NCI-H446 treated with DMSO at 0.1 percent for 48 hours (cell line): ENCODE measurements around the gene NRXN3.

ENCODE experiments used
- DNase-seq: peaks from one replicate; lab custom pipeline; 2025; lab: John Stamatoyannopoulos, UW

NRXN3 gene

DNA sequence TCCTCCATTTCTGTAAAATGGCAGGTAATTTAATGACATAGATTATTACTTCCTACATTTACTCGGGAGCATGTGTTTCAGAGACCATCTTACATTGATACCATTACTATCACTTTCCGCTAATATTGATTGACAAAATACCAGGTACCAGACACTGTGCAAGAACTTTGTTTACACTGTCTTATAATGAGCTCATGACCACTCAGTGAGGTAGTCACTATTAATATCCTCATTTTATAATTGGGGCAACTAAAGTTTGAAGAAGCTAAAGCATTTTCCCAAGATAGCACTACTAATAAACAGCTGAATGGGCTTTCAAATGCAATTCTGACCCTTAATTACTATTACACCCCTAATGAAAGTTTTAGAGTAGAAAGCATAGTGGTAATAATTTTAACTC, 1306.4 kb downstream of the NRXN3 start:
- no peak for DNase-seq

DNA sequence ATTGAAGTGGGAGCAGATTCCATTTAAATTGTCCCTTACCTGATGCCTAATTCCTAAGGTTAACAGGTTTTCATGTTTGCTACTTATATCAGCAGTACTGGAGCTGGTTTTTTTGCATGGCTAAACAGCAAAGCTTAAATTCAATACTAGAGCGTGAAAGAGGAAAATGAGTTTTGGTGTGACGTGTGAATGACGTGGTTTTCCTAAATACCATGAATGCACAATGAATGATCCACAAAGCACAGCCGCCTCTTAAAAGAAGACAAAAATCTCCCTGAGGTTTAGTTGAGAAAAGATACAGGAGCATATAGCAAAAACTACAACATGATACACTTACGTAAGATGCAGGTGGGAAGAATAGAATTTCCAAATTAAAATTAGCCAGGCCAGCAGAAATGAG, 1310.0 kb downstream of the NRXN3 start:
- no peak for DNase-seq

DNA sequence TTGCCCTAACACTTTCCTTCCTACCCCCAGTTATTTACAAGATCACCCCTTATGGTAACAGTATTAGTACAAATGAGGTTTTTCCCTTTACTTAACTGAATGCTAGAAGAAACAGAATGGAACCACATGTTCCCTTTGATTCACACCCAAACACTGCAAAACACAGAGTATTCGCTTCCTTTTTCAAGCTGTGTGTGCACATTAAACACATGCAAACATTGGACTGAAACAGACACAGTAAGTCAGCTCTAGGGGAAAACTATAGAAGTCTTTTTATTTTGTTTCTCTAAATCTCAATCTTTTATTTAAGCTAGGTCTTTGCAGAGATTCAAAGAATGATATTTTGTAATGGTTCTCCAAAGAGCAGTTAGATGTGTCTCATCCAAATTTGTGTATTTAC, 1312.7 kb downstream of the NRXN3 start:
- DNase-seq = no peak

GRCh38 chr14:79483477-79484388, 1313.6 kb downstream of the NRXN3 start:
- no peak for DNase-seq

GRCh38 chr14:79487632-79488031, 1317.5 kb downstream of the NRXN3 start:
- DNase-seq = no peak

DNA sequence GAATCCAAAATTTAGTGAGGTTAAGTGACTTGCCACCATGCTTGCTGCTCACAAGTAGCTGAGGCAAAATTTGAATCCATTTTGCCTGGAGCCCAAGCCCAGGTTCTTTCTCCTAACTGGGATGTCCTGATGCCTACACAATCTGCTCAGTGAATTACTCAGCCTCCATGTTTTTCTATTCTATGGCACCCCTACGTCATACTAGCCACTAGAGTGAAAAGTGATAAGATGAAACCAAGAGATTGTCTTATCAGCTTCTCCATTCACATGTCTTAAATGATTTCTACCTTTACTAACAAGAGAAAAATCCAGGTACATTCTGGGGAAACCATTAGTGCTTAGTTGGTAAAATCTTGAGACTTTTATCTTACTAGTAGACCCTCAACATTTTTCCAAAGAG, 1321.0 kb downstream of the NRXN3 start:
- DNase-seq = no peak

GRCh38 chr14:79493081-79493645, 1323.0 kb downstream of the NRXN3 start:
- no peak for DNase-seq

GRCh38 chr14:79496701-79497100, 1326.5 kb downstream of the NRXN3 start:
- no peak for DNase-seq

DNA sequence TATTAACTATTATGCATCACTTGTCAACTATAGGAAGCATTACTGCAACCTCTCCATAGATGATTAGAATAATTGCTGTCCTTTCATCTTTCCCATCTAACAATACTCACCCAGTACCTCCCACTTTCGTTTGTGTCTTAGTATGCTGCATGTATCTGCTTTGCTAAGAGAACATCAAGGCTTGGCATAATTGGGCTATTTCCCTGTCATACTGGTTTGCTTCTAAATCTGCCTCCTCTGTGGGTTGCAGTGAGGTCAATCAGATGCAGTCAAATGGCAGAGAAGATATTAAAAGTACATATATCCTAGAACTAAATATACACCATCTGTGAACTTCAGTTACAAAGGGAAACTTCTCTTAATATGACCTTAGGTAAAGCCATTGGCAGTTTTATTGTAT, 1330.3 kb downstream of the NRXN3 start:
- DNase-seq = no peak

GRCh38 chr14:79502136-79502750, 1332.1 kb downstream of the NRXN3 start:
- DNase-seq = no peak

DNA sequence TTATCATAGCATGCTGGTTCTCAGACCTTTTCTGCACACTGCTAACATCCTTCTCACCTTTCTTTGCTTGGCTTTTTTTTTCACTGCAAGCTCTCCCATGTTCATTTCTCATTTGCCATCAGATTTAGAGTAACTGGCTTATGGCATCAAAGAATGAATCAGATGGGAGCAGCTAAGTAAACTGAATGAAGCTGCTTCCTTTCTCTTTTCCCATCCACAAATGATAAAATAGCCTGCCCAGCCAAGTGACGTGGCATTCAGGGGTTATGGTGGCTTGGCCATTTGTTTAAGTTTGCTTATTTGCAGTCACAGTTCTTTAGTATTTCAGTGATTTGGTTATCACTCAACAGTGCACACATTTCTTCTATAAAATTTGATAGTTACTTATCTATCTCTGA, 1332.6 kb downstream of the NRXN3 start:
- no peak for DNase-seq

DNA sequence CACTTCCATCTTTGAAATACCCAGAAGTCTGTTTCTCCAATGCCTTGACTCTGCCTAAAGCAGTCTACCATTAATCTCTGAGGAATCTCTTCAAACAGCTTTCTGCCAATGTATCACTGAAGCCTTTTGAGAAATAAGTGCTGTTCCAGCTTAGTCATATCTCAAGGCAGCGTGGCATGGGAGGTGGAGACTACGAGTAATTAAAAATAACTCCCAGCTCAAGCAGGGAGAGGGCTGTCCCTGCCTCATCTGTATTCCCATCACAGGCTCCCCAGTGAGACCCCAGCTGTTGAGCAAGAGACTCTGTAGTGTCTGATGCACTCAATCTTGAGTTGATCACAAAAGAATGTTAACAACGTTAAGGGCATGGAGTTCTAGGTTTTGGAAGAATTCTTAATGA, 1340.5 kb downstream of the NRXN3 start:
- DNase-seq = peak; percentile 66

DNA sequence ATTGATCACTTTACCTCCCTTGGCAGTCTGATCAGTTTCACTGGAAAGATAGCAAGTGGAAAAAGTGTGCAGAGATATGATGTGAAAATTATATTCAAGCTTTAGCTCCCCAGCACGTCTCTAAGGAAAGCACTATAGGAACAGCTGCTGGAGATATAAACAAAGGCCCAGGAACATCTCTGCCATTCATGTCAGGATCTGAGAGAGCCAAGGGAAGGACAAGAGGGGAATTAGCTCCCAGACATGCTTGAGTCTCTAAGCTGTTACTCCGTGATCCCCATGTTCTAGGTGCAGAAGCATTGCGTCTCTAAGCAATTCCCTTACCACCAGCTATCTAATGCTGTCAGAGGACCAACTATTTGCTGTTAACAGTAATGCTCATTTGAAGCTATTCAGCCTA, 1341.0 kb downstream of the NRXN3 start:
- no peak for DNase-seq

- DNase-seq = no peak
Observed at GRCh38 chr14:79513446-79513845, 1343.3 kb downstream of the NRXN3 start.

GRCh38 chr14:79514700-79515099, 1344.5 kb downstream of the NRXN3 start:
- DNase-seq = no peak

DNA sequence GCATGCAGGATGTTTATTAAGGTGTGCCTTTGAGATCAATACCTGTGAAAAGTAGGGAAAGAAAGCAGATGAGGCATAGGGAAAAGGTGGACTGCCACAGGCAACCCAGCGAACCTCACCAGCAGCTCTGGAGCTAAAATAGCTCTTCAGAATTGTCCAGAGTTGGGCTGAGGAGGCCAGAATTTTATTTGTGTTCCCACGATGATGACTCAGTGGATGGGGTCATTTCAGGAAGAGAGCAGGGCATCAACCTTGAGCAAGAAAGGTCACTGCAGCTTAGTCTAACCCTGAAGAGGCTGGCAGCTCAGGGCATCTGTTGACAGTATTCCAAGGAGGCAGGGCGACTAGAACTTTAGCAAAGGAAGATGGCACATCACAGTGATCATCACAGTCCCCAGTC, 1345.0 kb downstream of the NRXN3 start:
- DNase-seq = no peak

GRCh38 chr14:79516009-79516408, 1345.8 kb downstream of the NRXN3 start:
- DNase-seq = peak; percentile 30

DNA sequence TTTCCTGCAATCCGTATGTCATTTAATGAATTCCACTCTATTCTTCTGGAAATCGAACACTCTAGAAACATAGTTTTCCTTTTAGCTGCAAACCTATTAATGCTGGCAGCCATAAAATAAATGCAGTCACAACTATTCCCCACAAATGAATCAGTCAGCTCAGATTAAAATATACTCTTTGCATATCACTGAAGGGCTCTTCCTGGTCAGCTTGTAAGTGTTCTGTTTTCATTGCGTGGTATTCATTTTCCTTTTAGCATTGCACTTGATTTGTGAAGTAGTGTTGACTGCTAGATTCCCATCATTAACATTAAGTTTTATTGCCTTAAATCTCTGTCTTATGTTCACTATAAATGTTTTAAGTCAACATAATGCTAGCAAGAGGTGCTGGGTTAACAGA, 1355.2 kb downstream of the NRXN3 start:
- no peak for DNase-seq

GRCh38 chr14:79528828-79529416, 1358.7 kb downstream of the NRXN3 start:
- DNase-seq = no peak

DNA sequence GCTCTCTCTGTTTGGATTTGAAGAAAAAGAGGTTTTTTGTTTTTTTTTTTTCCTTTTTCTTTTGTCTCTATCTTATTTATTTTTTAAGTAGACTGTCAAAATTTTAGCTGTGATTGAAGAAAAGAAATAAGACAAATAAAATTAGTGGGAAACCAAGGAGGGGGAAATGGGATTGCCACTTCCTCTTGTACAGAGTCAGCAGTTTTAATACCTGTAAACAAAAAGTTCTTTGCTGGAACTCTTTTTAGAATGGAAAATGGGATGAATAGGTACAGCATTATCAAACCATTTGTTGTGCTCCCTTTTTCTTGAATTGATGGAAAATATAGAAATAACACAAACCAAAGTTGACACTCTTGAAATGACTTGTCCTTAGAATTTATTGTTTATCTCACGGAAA, 1360.4 kb downstream of the NRXN3 start:
- DNase-seq = no peak

DNA sequence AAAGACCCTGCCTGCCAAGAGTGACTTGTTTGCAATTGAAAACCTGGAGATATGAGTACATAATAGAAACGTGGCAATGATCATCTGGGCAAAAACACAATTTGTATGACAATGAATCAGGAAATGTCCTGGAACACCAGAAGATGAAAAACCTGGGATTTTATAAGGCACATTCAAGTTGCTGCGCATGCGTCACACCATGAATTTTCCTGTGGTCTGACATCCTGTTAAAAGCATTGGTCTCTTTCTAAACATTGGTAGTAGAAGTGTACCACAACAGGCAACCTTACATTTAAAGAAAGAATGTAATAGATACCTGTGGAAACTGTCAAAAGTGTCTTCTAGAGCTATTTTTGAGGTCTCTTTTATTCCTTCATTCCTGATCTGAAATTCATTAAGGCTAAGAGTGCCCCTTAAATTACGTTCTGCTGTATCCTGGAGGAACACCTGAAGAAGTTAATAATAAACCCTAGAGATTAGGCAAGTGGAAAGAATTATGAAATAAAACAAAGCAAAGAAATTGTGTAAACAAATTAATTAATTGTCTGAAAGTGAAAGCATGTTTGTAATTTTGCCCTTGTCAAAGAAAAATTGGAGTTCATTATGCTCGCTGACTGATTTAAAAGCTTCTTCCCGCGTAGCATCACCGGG, 1364.7 kb downstream of the NRXN3 start:
- DNase-seq = no peak

GRCh38 chr14:79540394-79540793, 1370.2 kb downstream of the NRXN3 start:
- no peak for DNase-seq
